Caco-2 (cell line): ENCODE results near the gene FGD5. TPM values are rescaled to one million over a fixed set of nuclear protein-coding genes. Genes with fewer than 3 reads are reported as not detected.

ENCODE experiments used
- BruUV-seq: library from RNA; stranded (reverse); fragments of 400-500 nt; replicated peaks from 2 replicates; lab custom pipeline; 2021; lab: Mats Ljungman, UMichigan
- CTCF ChIA-PET: fragments of 300-600 bp; sonication (Branson Sonifier 250); formaldehyde crosslinking; loops from one replicate; lab custom pipeline; 2022; ENCODE audit warnings: antibody characterized with exemption; lab: Charles Lee
- POLR2A ChIA-PET: fragments of 300-600 bp; sonication (Branson Sonifier 250); formaldehyde crosslinking; loops from one replicate; lab custom pipeline; 2022; ENCODE audit warnings: antibody characterized with exemption; lab: Charles Lee
- DNase-seq, 2 experiments: peaks; one replicate each; pipeline versions ENCODE4 v3.0.0 to v3.0.0-alpha.2; 2020 to 2022
- H3K27me3 ChIP-seq: replicated peaks from 2 replicates; pipeline ENCODE4 v1.6.0; 2011; ENCODE audit warnings: low read length; ENCODE audit not compliant: control insufficient read depth, insufficient read depth
- H3K36me3 ChIP-seq: 2 replicates; pipeline ENCODE4 v1.5.1; 2011; ENCODE audit warnings: low read length; ENCODE audit not compliant: control insufficient read depth, insufficient read depth
- H3K4me1 ChIP-seq: fragments of 250-450 bp; sonication (Bioruptor Pico); 2 replicates; pipeline ENCODE4 v1.5.1; 2020; ENCODE audit warnings: mild to moderate bottlenecking
- H3K4me3 ChIP-seq: 2 replicates; pipeline ENCODE4 v1.5.1; 2011; ENCODE audit warnings: low read depth, mild to moderate bottlenecking, control low read depth, low read length
- H3K9me3 ChIP-seq: fragments of 250-450 bp; sonication (Bioruptor Pico); 2 replicates; pipeline ENCODE4 v1.5.1; 2020; ENCODE audit warnings: mild to moderate bottlenecking, moderate library complexity
- H3K27ac Mint-ChIP-seq: one replicate; pipeline ENCODE4 v1.8.0; 2022; ENCODE audit warnings: mixed read lengths; ENCODE audit not compliant: unreplicated experiment
- H3K27me3 Mint-ChIP-seq: one replicate; pipeline ENCODE4 v1.8.0; 2022; ENCODE audit warnings: mixed read lengths; ENCODE audit not compliant: insufficient read depth, unreplicated experiment
- H3K36me3 Mint-ChIP-seq: one replicate; pipeline ENCODE4 v1.8.0; 2022; ENCODE audit warnings: mild to moderate bottlenecking, mixed read lengths; ENCODE audit not compliant: insufficient read depth, unreplicated experiment
- H3K4me1 Mint-ChIP-seq: one replicate; pipeline ENCODE4 v1.8.0; 2022; ENCODE audit warnings: low read depth, mixed read lengths; ENCODE audit not compliant: unreplicated experiment
- H3K4me3 Mint-ChIP-seq: one replicate; pipeline ENCODE4 v1.8.0; 2022; ENCODE audit warnings: mild to moderate bottlenecking, moderate library complexity, mixed read lengths; ENCODE audit not compliant: unreplicated experiment
- H3K9me3 Mint-ChIP-seq: one replicate; pipeline ENCODE4 v1.8.0; 2022; ENCODE audit warnings: mixed read lengths; ENCODE audit not compliant: unreplicated experiment
- CTCF ChIP-seq, 2 experiments: fragments of 200-600 bp in 1 of 2; IDR thresholded peaks; 1 replicate in 1 of 2; 2 replicates in 1 of 2; pipeline versions ENCODE4 v1.5.1 to v1.8.0; 2011 to 2022; ENCODE audit warnings: antibody characterized with exemption in 1 of 2, control low read depth in 1 of 2, inconsistent platforms in 1 of 2, low read depth in 1 of 2, low read length in 1 of 2, mild to moderate bottlenecking in 1 of 2, moderate library complexity in 1 of 2; ENCODE audit not compliant: insufficient read depth in 1 of 2, severe bottlenecking in 1 of 2, unreplicated experiment in 1 of 2
- intact Hi-C: fragments of 100-400 bp; cut with micrococcal nuclease; formaldehyde crosslinking; loops from one replicate; pipeline ENCODE4 v1.10.0; 2022; ENCODE audit not compliant: unreplicated experiment
- total RNA-seq: library from RNA; stranded (reverse); gene quantifications from 2 replicates; pipeline ENCODE4 v1.2.3, GENCODE V29; 2022

FGD5 gene
- total RNA-seq, 1 experiment from 2014 or later = 0.25 TPM

GRCh38 chr3:14773281-14773680, 45.5 kb upstream of the FGD5 start:
- TF ChIP-seq CTCF (IDR thresholded peaks at IDR 0.05; ENCODE audit: insufficient read depth in 1 of 2, low read depth in 1 of 2, low read length in 1 of 2, severe bottlenecking in 1 of 2, unreplicated experiment in 1 of 2) = no peak
- Histone ChIP-seq H3K36me3 (no peaks in the 10 kb centered on the region), H3K4me1 (no peaks in the 10 kb centered on the region), H3K4me3 (no peak overlapping the region), H3K9me3 (no peaks in the 10 kb centered on the region), H3K27me3 (no peaks in the 10 kb centered on the region; the same call in 1 of the 2 replicates)
- peaks cover under 1% of the 10 kb centered on the region for H3K9me3 Mint-ChIP-seq
- no peak overlapping the region for H3K4me3 Mint-ChIP-seq
- no peak for DNase-seq
- BruUV-seq = no TSS peak
- ChIA-PET POLR2A (no interaction called here), CTCF (no interaction called here)
- no peaks in the 10 kb centered on the region for H3K36me3 Mint-ChIP-seq
- H3K27ac Mint-ChIP-seq = no peak overlapping the region
- no peaks in the 10 kb centered on the region for H3K4me1 Mint-ChIP-seq
- H3K27me3 Mint-ChIP-seq = peaks cover 7% of the 10 kb centered on the region
- intact Hi-C loops = no loop called here

GRCh38 chr3:14773691-14774128, 45.1 kb upstream of the FGD5 start:
- DNase-seq = no peak
- H3K4me1 ChIP-seq = no peaks in the 10 kb centered on the region
- ChIA-PET POLR2A (no interaction called here), CTCF (no interaction called here)
- no TSS peak for BruUV-seq
- no peak for TF ChIP-seq CTCF (IDR thresholded peaks at IDR 0.05; ENCODE audit: insufficient read depth in 1 of 2, low read depth in 1 of 2, low read length in 1 of 2, severe bottlenecking in 1 of 2, unreplicated experiment in 1 of 2)
- no peak overlapping the region for H3K4me3 ChIP-seq
- intact Hi-C loops = no loop called here
- peaks cover 5% of the 10 kb centered on the region for H3K9me3 Mint-ChIP-seq
- no peaks in the 10 kb centered on the region for H3K36me3 Mint-ChIP-seq
- H3K36me3 ChIP-seq = no peaks in the 10 kb centered on the region
- no peak overlapping the region for H3K27ac Mint-ChIP-seq
- no peaks in the 10 kb centered on the region for H3K9me3 ChIP-seq
- peaks cover 7% of the 10 kb centered on the region for H3K27me3 Mint-ChIP-seq
- no peaks in the 10 kb centered on the region for H3K4me1 Mint-ChIP-seq
- no peaks in the 10 kb centered on the region; the same call in 1 of the 2 replicates for H3K27me3 ChIP-seq
- no peak overlapping the region for H3K4me3 Mint-ChIP-seq

- H3K4me3 ChIP-seq = no peak overlapping the region
- H3K36me3 ChIP-seq = no peaks in the 10 kb centered on the region
- H3K4me1 ChIP-seq = no peaks in the 10 kb centered on the region
- no peak overlapping the region for H3K27ac Mint-ChIP-seq
- no peak overlapping the region for H3K4me3 Mint-ChIP-seq
- no peak for DNase-seq
- BruUV-seq = no TSS peak
- peaks cover 4% of the 10 kb centered on the region for H3K27me3 Mint-ChIP-seq
- H3K27me3 ChIP-seq = no peaks in the 10 kb centered on the region
- intact Hi-C loops = no loop called here
- no peaks in the 10 kb centered on the region for H3K9me3 ChIP-seq
- ChIA-PET POLR2A (no interaction called here), CTCF (no interaction called here)
- no peaks in the 10 kb centered on the region for H3K4me1 Mint-ChIP-seq
- no peak for TF ChIP-seq CTCF (IDR thresholded peaks at IDR 0.05; ENCODE audit: insufficient read depth in 1 of 2, low read depth in 1 of 2, low read length in 1 of 2, severe bottlenecking in 1 of 2, unreplicated experiment in 1 of 2)
- no peaks in the 10 kb centered on the region for H3K36me3 Mint-ChIP-seq
- peaks cover 12% of the 10 kb centered on the region for H3K9me3 Mint-ChIP-seq
These were observed 44.3 kb upstream of the FGD5 start for GRCh38 chr3:14774431-14774830.
